Pulmonary artery endothelial cell (primary cell): ENCODE results near the gene ARMC9. TPM values are rescaled to one million over a fixed set of nuclear protein-coding genes. Genes with fewer than 3 reads are reported as not detected.
"Not testable (repeated sequence)": the region's sequence is repeated elsewhere in the genome, so short reads cannot be mapped to it uniquely, and the experiment has no call there.

Experiments
- DNase-seq: peaks from one replicate; pipeline ENCODE4 v3.0.0-alpha.2; 2011; ENCODE audit warnings: low read depth, low spot score
- total RNA-seq: library from RNA; depleted of rRNA; stranded (reverse); fragments of >200 nt; gene quantifications from 2 replicates; pipeline ENCODE4 v1.2.3, GENCODE V29; 2014

Gene ARMC9
- total RNA-seq, 1 donor from 2014 or later: 21.1 TPM

DNA sequence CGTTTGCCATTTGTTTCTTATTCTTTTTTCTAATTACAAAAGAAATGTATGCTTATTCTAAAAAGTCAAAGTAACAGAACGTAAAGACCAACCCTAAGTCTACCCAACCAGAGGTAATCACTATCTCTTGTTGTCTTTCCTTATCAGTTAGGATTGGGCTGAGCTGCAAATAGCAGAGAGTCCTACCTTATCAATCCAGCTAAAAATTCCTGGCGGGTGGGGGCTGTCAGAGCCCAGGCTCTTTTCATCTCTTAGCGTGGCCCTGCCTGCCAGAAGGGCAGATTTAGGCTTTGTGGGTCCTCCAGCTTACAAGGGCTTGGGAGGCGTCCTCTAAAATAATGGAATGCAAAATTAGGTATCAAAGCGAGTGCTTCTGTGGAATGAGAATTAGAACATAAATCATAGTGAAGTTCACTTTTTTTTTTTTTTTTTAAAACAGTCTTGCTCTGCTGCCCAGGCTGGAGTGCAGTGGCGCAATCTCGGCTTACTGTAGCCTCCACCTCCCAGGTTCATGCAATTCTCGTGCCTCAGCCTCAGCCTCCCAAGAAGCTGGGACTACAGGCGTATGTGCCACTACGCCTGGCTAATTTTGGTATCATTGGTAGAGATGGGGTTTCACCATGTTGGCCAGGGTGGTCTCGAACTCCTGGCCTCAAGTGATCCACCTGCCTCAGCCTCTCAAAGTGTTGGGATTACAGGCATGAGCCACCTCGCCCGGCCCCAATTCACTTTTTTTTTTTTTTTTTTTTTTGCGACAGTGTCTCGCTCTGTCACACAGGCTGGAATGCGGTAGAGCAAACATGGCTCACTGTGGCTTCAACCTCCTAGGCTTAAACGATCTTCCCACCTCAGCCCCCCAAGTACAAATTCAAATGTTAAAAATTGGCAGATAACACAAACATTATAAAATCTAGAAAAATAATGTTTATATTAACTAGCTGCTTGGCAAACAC, 139.7 kb downstream of the ARMC9 start:
- no peak for DNase-seq

DNA sequence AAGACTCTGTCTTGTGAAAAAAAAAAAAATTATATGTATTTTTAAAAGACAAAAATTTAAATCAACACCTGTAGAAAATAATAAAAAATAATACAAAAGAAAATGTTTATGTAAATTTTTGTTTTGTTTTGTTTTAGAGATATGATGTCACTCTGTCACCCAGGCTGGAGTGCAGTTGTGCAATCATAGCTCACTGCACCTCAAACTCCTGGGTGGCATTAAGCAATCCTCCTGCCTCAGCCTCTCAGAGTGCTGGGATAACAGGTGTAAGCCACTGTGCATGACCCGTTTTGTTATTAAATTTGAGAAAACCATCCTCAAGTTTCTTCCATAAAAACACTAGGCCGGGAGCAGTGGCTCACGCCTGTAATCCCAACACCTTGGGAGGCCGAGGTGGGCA, 140.9 kb downstream of the ARMC9 start:
- no peak for DNase-seq

DNA sequence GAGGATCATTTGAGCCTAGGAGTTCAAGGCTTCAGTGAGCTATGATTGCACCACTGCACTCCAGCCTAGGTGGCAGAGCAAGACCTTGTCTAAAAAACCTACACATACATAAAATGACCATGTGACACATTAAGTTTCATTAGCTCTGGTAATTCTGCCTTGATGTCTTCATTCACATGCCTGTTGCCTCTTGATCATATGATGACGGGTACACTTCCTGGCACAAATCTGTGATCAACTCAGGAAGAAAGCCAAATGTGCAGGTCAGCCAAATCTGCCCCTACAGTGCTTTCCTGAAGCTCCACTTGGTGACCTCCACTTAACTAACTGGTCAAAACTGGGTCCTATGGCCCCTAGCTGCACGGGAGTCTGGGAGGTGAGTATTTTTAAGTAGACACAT, 142.7 kb downstream of the ARMC9 start:
- no peak for DNase-seq

DNA sequence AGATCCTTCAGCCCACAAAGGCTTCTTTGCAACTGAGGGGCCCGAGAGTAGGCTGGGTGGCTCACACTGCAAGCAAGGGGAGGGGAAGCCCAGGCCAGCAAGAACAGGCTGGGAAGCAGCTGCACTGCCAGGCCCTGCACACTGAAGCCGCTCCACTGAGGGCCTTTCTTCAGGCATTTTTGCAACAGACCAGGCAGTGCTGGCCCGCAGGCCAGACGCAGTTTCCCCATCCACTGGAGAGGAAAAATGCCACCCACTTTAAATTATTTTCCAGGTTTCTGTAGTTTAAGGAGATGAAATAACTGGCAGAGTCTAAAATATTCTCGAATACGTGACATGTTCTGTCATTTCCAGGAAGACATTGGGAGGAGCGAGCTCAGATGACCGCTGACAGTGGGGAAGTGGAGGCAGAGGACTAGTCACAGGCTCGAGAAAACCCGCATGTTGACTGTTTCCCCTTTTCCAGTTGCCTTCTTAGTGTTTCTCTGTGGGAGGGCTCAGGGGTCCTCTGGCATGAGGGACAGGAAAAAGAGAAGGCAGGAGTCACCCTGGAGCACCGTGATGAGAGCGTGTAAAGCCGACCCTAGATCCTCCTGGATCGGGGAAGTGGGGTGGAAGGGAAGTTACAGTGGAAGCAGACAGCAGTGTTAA, 143.8 kb downstream of the ARMC9 start:
- DNase-seq: no peak

DNA sequence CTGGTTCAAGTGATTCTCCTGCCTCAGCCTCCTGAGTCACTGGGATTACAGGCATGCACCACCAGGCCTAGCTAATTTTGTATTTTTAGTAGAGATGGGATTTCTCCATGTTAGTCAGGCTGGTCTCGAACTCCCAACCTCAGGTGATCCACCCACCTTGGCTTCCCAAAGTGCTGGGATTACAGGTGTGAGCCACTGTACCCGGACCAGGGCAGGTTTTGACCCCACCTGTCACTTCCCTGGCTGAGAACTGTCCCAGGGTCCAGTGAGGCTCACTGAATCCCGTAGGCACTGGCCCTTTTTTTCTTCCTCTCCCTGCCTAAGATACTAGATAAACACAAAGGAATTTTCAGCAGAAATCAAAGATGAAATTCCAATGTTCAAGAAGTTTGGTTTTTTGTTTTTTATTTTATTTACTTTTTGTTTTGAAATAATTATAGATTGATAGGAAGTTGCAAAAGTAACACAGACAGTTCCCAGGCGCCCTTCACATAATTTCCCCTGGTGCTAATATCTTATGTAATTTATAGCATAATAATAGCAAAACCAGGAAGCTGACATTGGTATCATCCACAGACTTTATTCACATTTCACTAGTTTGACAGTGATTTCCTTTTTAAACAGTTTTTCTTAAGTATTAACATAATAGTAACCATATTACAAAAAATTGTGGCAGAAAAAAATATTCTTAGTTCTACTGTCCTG, 144.7 kb downstream of the ARMC9 start:
- no peak for DNase-seq

DNA sequence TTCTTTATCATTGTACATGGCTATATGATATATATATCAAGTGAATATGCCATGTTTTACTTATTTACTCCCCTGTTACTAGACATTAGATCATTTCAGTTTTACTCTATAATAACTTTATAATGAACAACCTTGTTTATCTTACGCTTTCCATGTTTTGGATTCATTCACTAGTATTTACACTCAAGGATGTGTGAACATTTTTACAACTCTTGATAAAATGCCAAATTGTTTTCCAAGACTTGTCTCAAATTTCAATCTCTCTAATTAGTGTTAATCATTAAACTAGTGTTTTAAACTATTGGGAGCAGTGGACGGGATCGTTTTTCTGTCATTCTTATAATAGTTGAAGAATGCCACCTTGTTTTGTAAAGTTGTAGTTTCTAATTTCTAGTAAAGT, 145.6 kb downstream of the ARMC9 start:
- DNase-seq: no peak

DNA sequence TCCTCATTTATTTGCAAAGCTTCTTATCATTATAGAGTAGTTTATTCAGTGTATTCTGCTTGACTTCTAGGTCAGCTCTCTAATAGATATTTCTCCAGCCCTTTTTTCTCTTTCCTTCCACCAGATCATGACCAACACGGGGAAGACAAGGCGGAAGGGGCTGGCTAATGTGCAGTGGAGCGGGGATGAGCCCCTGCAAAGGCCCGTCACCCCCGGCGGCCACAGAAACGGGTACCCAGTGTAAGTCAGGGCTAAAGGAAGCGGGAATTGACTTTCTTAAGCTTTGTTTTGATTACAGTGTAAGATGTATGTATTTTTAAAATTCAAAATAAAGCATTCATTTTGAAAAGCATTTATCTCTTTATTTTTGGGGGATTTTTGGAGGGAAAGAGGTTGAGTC, 146.4 kb downstream of the ARMC9 start:
- DNase-seq: no peak

DNA sequence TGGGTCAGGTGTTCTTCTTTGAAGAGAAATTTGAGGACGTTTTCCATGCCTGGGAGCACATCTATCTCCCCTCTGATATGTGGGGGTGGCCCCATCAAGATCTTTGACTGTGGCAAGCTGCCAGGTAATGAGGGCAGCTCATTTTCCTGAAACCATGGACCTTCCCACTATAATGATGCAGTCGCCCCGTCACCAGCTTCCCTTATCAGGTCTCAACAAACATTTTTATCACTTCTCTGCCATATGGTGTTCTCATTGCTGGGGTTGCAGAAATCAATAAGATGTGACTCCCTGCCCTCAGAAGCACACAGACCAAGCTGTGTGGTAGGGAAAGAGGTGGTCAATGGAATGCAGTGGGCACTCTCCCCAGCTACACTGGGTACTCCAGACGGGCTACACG, 148.7 kb downstream of the ARMC9 start:
- no peak for DNase-seq

DNA sequence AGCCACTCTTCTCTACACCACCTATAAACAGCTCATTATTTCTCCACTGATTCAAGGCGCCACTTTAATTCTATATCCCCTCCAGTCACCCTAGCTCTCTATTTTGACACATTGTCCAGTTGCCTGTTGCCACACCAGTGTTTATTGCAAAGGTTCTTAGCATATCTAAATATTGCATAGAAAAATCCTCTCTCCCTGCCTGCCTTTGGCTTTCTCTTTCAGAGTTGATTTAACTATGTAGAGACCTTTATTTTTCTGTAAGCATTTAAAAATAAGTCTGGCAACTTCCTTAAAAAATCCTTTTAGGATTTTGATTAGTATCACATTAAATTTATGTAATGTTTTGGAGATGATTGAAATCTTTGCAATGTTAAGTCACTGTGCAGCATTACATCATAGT, 149.2 kb downstream of the ARMC9 start:
- no peak for DNase-seq

DNA sequence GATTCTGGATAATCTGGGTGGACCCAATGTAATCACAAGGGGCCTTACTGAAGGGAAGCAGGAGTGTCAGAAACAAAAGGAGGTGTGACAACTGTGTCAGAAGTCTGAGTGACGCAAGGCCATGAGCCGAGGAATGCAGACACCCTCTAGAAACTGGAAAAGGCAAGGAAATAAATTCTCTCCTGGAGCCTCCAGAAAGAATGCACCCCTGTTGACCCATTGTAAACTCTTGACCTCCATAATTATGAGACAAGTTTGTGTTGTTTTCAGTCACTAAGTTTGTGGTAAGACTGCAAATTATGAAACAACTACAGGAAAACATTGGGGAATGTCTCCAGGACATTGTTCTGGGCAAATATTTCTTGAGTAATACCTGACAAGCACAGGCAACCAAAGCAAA, 149.7 kb downstream of the ARMC9 start:
- no peak for DNase-seq

DNA sequence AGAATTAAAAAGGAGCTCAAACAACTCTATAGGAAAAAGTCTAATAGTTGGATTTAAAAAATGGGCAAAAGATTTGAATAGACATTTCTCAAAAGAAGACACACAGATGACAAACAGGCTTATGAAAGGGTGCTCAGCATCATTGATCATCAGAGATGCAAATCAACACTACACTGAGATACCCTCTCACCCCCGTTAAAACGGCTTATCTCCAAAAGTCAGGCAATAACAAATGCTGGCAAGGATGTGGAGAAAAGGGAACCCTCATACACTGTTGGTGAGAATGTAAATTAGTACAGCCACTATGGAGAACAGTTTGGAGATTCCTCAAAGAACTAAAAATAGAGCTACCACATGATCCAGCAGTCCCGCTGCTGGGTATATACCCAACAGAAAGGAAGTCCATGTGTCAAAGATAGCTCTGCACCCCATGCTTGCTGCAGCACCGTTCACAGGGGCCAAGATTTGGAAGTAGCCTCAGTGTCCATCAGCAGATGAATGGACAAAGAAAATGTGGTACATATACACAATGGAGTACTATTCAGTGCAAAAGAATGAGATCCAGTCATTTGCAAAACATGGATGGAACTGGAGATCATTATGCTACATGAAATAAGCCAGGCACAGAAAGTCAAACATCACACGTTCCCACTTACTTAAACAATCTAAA, 150.4 kb downstream of the ARMC9 start:
- DNase-seq: no peak

DNA sequence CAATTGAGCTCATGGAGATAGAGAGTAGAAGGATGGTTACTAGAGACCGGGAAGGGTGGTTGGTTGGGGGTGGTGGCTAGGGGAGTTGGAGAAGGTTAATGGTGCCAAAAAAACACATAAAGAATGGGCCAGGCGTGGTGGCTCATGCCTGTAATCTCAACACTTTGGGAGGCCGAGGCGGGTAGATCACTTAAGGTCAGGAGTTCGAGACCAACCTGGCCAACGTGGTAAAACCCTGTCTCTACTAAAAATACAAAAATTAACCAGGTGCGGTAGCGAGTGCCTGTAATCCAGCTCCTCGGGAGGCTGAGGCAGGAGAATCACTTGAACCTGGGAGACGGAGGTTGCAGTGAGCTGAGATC, 150.9 kb downstream of the ARMC9 start:
- not testable (repeated sequence) for DNase-seq

DNA sequence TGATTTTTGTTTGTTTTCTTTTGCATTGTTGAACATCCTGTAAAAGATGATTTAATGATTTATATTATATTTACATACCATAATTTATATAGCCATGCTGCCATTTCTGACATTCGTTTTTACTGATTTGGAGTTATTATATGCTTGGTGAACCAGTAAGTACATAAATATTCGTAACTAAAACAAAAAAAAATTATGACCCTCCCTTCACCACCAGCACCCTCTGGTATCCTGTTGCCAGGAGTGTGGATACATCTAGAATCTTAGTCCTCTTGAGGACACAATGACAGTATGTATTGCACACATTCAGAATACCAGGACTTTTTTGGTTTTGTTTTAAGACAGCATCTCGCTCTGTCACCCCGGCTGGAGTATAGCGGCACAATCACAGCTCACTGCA, 153.2 kb downstream of the ARMC9 start:
- no peak for DNase-seq

DNA sequence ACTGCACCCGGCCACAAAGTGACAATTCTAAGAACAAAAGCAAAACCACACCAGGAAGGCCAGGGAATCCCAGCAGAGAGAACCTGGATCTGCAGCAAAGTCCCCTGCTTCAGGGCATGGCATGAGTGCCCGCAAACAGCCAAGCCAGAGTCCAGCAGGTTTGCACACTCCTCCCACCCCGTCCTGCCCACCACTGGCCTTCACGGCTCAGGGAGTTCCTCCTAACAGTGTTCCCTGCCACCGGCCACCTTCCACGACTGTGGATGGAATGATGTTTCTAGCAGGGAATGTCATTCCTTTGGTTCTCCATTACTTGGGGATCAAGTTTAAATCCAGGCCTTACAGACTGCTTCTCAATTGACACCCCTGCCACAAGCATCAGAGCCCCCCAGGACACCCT, 155.0 kb downstream of the ARMC9 start:
- DNase-seq: no peak

DNA sequence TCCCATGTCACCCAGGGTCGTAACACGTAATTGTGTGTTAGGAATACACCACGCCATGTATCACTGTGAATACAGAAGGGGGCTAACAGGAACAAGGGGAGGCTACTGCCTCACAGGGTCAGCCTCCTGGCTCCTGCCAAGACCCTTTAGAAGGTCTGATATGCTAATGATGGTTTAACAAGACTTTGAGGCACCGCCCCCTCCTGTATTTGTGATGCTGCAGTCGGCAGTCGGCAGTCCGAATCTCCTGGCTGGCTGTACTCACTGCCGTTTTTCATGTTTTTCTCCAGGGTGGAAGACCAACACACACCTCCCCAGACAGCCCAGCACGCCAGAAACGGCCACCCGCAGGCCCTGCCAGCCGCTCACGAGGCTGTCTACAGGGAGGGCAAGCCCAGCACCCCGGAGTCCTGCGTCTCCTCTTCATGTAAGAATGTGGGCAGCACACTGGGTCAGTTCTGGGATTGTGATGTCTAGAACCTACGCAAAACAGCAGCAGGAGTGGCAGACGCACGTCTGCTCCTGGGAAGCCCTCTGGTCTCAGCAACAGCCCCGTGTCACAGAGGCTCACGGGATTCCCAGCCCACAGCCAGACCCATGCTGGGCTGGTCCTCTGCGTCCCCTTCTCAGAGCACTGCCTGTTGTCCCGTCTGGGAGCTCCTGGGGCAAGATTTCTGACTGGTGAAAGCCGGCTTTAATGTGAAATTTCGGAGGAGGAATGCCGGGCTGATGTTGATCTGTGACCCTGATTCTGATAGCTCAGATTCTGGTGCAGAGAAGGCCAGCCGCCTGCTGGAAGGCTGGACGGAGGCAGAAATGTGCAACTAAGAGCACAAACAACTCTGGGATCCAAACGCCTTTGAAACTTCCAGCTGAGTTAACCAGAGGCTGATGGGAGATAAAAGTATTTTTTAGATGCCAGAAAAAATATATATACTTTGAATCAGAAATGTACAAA, 157.4 kb downstream of the ARMC9 start:
- no peak for DNase-seq

DNA sequence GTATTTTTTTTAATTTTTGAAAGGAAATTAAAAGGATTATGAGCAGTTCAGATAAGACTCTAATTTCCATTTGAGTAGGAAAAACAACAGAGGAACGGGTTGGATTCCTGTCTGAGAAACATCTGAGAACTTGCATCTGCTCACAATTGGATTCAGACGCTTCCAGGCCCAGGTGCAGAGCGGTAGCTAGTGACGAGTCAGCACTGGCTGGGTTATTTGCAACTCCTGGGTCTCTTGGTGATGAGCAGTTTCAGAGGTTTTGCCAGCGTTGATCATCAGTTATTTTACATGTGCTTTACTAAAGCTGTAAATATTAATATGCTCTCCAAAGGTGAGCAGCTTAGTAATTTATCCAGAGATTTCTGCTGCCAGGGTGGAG, 158.0 kb downstream of the ARMC9 start:
- no peak for DNase-seq

DNA sequence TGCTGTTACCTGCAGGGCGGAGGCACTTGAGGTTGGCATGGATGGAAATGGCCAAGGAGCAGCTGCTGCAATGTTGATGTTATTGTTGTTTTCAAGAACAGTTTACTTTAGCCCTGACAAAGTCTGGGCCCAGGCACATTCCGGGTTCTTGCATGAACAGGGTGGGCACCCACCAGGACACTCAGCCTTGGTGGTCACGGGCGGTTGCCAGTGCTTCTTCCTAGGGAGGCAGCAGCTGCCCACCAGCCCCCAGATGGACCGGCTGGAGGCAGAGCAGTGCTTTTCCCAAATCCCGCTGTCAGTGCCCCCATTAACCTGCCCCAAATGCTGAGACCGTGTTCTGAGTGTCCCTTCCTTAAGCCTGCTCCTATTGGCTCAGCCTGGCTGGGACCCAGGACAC, 158.6 kb downstream of the ARMC9 start:
- no peak for DNase-seq

DNA sequence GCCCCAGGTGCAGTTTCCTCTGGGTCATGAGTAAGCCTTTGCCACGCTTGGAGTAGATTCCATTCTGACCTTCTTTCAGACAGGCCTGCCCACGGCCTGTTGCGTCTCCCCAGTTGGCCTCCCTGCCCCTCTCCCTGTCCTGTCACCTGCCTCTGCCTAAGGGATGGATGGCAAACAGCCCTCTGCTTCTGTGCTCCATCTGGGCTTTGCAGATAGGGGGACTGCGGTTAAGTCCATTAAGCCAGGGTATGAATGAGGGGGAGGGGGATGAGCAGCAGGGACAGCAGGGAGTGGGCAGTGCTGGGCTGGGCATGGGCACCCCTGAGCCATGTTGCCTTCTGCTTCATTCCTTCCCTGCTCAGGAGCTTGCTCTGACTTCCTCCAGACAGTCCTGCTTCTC, 159.5 kb downstream of the ARMC9 start:
- no peak for DNase-seq

DNA sequence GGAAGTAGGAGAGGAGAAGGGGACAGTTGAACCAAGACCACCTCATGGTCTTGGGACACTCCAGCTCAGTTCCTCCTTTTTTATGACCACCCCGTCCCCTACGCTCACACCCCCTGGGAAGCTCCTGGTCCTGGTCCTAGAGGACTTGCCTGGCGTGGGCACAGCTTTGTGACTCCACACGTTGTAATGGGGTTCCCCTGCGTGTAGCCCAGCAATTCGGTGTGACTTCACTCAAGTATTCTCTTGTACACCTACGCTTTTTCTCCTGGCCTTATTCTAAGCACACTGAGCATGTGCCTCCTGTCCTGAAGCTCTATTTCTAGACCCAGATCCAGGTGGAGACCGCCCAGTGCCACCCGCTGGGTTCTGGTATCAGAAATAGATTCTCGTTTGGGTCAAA, 161.0 kb downstream of the ARMC9 start:
- DNase-seq: no peak

DNA sequence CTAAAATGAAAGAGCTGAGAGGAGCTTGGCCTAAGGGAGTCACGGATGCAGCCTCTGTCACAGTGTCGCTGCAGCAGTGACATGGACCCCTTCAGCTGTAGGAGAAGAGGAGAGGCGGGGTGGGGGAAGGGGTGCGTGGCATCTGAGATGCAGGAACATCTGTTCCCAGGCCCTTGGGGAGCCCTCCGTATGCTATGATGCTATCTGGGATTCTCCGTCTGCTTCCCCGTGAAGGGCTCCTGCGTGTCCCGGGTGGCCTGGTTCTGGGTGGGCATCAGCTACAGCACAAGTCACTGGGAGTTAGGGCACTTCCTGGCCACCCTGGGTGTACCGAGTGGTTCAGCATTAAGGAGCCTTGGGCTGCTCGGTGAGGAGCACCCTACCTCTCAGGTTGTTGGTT, 161.5 kb downstream of the ARMC9 start:
- DNase-seq: no peak

DNA sequence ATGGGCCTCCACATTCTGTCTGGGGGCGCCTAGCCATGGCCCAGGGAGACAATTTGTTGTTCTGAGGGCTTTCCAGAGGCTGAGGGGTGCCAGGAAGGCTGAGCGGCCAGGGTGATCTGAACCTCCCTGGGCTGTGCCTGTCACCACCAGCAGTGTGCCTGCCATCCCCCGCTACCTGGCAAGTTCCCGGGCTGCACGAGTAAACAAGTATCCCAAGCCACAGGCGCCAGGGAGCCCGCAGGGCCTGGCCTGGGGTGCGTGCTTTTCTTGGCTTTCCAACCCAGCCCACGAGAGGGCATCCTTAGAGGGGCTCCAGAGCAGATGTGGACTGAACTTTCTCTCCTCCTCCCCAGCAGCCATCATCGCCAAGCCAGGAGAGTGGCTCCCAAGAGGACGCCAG, 162.0 kb downstream of the ARMC9 start:
- no peak for DNase-seq
